ENCODE data around the gene IL9.

GRCh38 chr5:135883026-135883425 is 12.6 kb downstream of the IL9 start:
- TF ChIP-seq POLR2A (IDR thresholded peaks at IDR 0.05): no peak
- TF ChIP-seq CTCF (IDR thresholded peaks at IDR 0.05): no peak
- TF ChIP-seq EP300 (IDR thresholded peaks at IDR 0.05): no peak
- no peak for TF ChIP-seq POLR2AphosphoS5 (IDR thresholded peaks at IDR 0.05)
